H1 (cell line): ENCODE measurements around the gene ARHGAP10. TPM values are rescaled to one million over a fixed set of nuclear protein-coding genes. Genes with fewer than 3 reads are reported as not detected.

Experiments used
- CTCF ChIA-PET: fragments of 300-600 bp; sonication (Branson Sonifier 250); formaldehyde crosslinking; loops from one replicate; lab custom pipeline; 2021; ENCODE audit not compliant: partially characterized antibody; lab: Charles Lee
- POLR2A ChIA-PET: fragments of 300-600 bp; sonication (Branson Sonifier 250); formaldehyde crosslinking; loops from one replicate; lab custom pipeline; 2021; ENCODE audit warnings: inconsistent platforms; ENCODE audit not compliant: partially characterized antibody; lab: Charles Lee
- DNase-seq, 2 experiments: peaks; one replicate each; pipeline versions ENCODE4 v3.0.0 to v3.0.0-alpha.2; 2010 to 2022; ENCODE audit warnings: low spot score in 2 of 2, low read depth in 1 of 2, mixed read lengths in 1 of 2
- FAIRE-seq: peaks from 2 replicates; lab custom pipeline; 2011; peaks lifted over from hg19 to GRCh38; lab: Jason Lieb, UNC
- H2AFZ ChIP-seq: 2 replicates; pipeline ENCODE4 v1.8.1; 2012; ENCODE audit warnings: low read length, inconsistent platforms
- H2AK5ac ChIP-seq: 2 replicates; pipeline ENCODE4 v1.6.1; 2013; ENCODE audit warnings: low read depth, low read length
- H2BK120ac ChIP-seq: replicated peaks from 2 replicates; pipeline ENCODE3; 2013; ENCODE audit warnings: low read depth, low read length, inconsistent platforms
- H2BK12ac ChIP-seq: 2 replicates; pipeline ENCODE4 v1.6.1; 2013; ENCODE audit warnings: low read depth, low read length
- H2BK15ac ChIP-seq: 2 replicates; pipeline ENCODE4 v1.6.1; 2013; ENCODE audit warnings: low read length
- H2BK20ac ChIP-seq: 2 replicates; pipeline ENCODE4 v1.6.1; 2013; ENCODE audit warnings: low read length
- H2BK5ac ChIP-seq: 2 replicates; pipeline ENCODE4 v1.6.1; 2013; ENCODE audit warnings: low read depth, low read length
- H3K14ac ChIP-seq: 2 replicates; pipeline ENCODE4 v1.6.1; 2013; ENCODE audit warnings: inconsistent platforms; ENCODE audit not compliant: insufficient read length
- H3K18ac ChIP-seq: 2 replicates; pipeline ENCODE4 v1.6.1; 2013; ENCODE audit warnings: low read length; ENCODE audit errors: extremely low read depth
- H3K23ac ChIP-seq: 2 replicates; pipeline ENCODE4 v1.6.1; 2013; ENCODE audit warnings: inconsistent platforms; ENCODE audit not compliant: insufficient read length
- H3K23me2 ChIP-seq: 2 replicates; pipeline ENCODE4 v1.6.1; 2013; ENCODE audit warnings: low read depth, low read length
- H3K27ac ChIP-seq: 2 replicates; pipeline ENCODE4 v1.6.1; 2011; ENCODE audit warnings: low read depth, low read length, inconsistent platforms
- H3K27me3 ChIP-seq, 4 experiments: replicated peaks in 1 of 4; 1 replicate in 1 of 4; 2 replicates in 3 of 4; pipeline versions ENCODE4 v1.6.1 to v1.8.1; 2011 to 2013; ENCODE audit warnings: low read length in 3 of 4, mild to moderate bottlenecking in 3 of 4, inconsistent platforms in 2 of 4, mixed read lengths in 2 of 4, moderate library complexity in 1 of 4; ENCODE audit not compliant: control insufficient read depth in 3 of 4, insufficient read depth in 3 of 4; ENCODE audit errors: extremely low read depth in 1 of 4
- H3K36me3 ChIP-seq, 4 experiments: 2 replicates each; pipeline versions ENCODE4 v1.6.1 to v1.8.1; 2011 to 2013; ENCODE audit warnings: mild to moderate bottlenecking in 4 of 4, low read length in 3 of 4, moderate library complexity in 2 of 4, control low read depth in 1 of 4, inconsistent platforms in 1 of 4; ENCODE audit not compliant: insufficient read depth in 4 of 4, control insufficient read depth in 2 of 4
- H3K4ac ChIP-seq: replicated peaks from 2 replicates; pipeline ENCODE3; 2013; ENCODE audit warnings: low read length, low read depth, mixed read lengths, inconsistent platforms; ENCODE audit not compliant: insufficient read length
- H3K4me1 ChIP-seq, 4 experiments: replicated peaks in 1 of 4; 1 replicate in 1 of 4; 2 replicates in 3 of 4; pipeline versions ENCODE4 v1.6.1 to v1.8.1; 2011 to 2013; ENCODE audit warnings: low read length in 3 of 4, inconsistent platforms in 2 of 4, mixed read lengths in 1 of 4; ENCODE audit not compliant: insufficient read depth in 4 of 4, control insufficient read depth in 3 of 4
- H3K4me2 ChIP-seq, 2 experiments: 2 replicates each; pipeline versions ENCODE4 v1.6.1 to v1.8.1; 2011 to 2013; ENCODE audit warnings: low read depth in 2 of 2, low read length in 2 of 2, control low read depth in 1 of 2, inconsistent platforms in 1 of 2, mild to moderate bottlenecking in 1 of 2; ENCODE audit not compliant: insufficient read depth in 1 of 2
- H3K4me3 ChIP-seq, 4 experiments: fragments of 200-600, 300-600 bp in 1 of 4; sonication (generic), shearing (Covaris generic), sonication (Bioruptor Twin) in 1 of 4; 2 replicates each; pipeline versions ENCODE4 v1.5.1 to v1.8.1; 2011 to 2016; ENCODE audit warnings: low read length in 4 of 4, low read depth in 3 of 4, control low read depth in 2 of 4, inconsistent platforms in 2 of 4, mild to moderate bottlenecking in 2 of 4, mixed read lengths in 1 of 4, moderate library complexity in 1 of 4; ENCODE audit not compliant: insufficient read depth in 2 of 4; ENCODE audit errors: extremely low read depth in 1 of 4
- H3K56ac ChIP-seq: replicated peaks from 2 replicates; pipeline ENCODE3; 2013; ENCODE audit warnings: low read depth, mild to moderate bottlenecking, mixed read lengths, low read length, inconsistent platforms; ENCODE audit not compliant: insufficient read length
- H3K79me1 ChIP-seq: 2 replicates; pipeline ENCODE4 v1.6.1; 2013; ENCODE audit warnings: low read depth, low read length, control low read depth
- H3K79me2 ChIP-seq, 2 experiments: 2 replicates each; pipeline versions ENCODE4 v1.6.1 to v1.8.1; 2012 to 2013; ENCODE audit warnings: low read length in 2 of 2, mild to moderate bottlenecking in 2 of 2, inconsistent platforms in 1 of 2; ENCODE audit not compliant: insufficient read depth in 2 of 2, control insufficient read depth in 1 of 2
- H3K9ac ChIP-seq, 4 experiments: replicated peaks in 1 of 4; 1 replicate in 1 of 4; 2 replicates in 3 of 4; pipeline versions ENCODE4 v1.6.1 to v1.8.1; 2011 to 2013; ENCODE audit warnings: low read depth in 3 of 4, low read length in 3 of 4, control low read depth in 2 of 4, mild to moderate bottlenecking in 2 of 4, moderate library complexity in 2 of 4, inconsistent platforms in 1 of 4; ENCODE audit errors: extremely low read depth in 1 of 4
- H3K9me3 ChIP-seq, 2 experiments: 2 replicates each; pipeline versions ENCODE4 v1.6.1 to v1.8.1; 2012 to 2013; ENCODE audit warnings: mild to moderate bottlenecking in 2 of 2, moderate library complexity in 2 of 2, control low read depth in 1 of 2, inconsistent platforms in 1 of 2, low read depth in 1 of 2, low read length in 1 of 2, mixed read lengths in 1 of 2; ENCODE audit not compliant: insufficient read depth in 2 of 2
- H4K20me1 ChIP-seq, 2 experiments: replicated peaks in 1 of 2; 2 replicates each; pipeline versions ENCODE3 to v1.8.1; 2011 to 2013; ENCODE audit warnings: inconsistent platforms in 2 of 2, low read length in 2 of 2, mild to moderate bottlenecking in 1 of 2; ENCODE audit not compliant: insufficient read depth in 2 of 2, control insufficient read depth in 1 of 2
- H4K5ac ChIP-seq: 2 replicates; pipeline ENCODE4 v1.6.1; 2013; ENCODE audit warnings: low read length, low read depth, mixed read lengths, inconsistent platforms; ENCODE audit not compliant: insufficient read length
- H4K8ac ChIP-seq: 2 replicates; pipeline ENCODE4 v1.8.0; 2013; ENCODE audit warnings: mild to moderate bottlenecking, moderate library complexity, low read length, inconsistent platforms; ENCODE audit not compliant: insufficient read depth; ENCODE audit errors: extremely low read depth
- H4K91ac ChIP-seq: replicated peaks from 2 replicates; pipeline ENCODE3; 2013; ENCODE audit warnings: low read length, mixed read lengths, inconsistent platforms; ENCODE audit not compliant: insufficient read length
- ATF3 ChIP-seq: IDR thresholded peaks from 2 replicates; pipeline ENCODE4 v1.6.1; 2011; ENCODE audit warnings: low read depth, mild to moderate bottlenecking, low read length; ENCODE audit not compliant: insufficient read depth
- CBX8 ChIP-seq: fragments of 300-800, 300-1000 bp; sonication (generic); IDR thresholded peaks from 2 replicates; pipeline ENCODE4 v1.7.1; 2016; ENCODE audit warnings: low read depth, low read length, borderline replicate concordance
- CHD1 ChIP-seq: IDR thresholded peaks from 2 replicates; pipeline ENCODE4 v1.6.1; 2012; ENCODE audit warnings: low read depth, low read length, improper control_type of control experiment
- E2F6 ChIP-seq: IDR thresholded peaks from 2 replicates; pipeline ENCODE4 v1.6.1; 2012; ENCODE audit warnings: inconsistent platforms
- FOSL1 ChIP-seq: IDR thresholded peaks from 2 replicates; pipeline ENCODE4 v1.6.1; 2011; ENCODE audit warnings: mild to moderate bottlenecking, low read depth, low read length, moderate library complexity; ENCODE audit not compliant: insufficient read depth
- HDAC6 ChIP-seq: IDR thresholded peaks from one replicate; pipeline ENCODE4 v1.7.1; 2012; ENCODE audit warnings: low read depth, mild to moderate bottlenecking, inconsistent platforms, low read length, moderate library complexity
- KDM1A ChIP-seq: fragments of 200-600, 300-600 bp; sonication (generic); IDR thresholded peaks from 2 replicates; pipeline ENCODE4 v1.7.1; 2016; ENCODE audit warnings: mild to moderate bottlenecking, low read length, borderline replicate concordance
- PHF8 ChIP-seq: fragments of 200-600 bp; sonication (generic); conservative IDR thresholded peaks from 2 replicates; pipeline ENCODE4 v1.7.1; 2012; ENCODE audit warnings: low read depth, mild to moderate bottlenecking, inconsistent platforms, low read length, moderate library complexity
- POLR2A ChIP-seq, 2 experiments: IDR thresholded peaks; 1 replicate in 1 of 2; 2 replicates in 1 of 2; pipeline ENCODE4 v1.6.1; 2011; ENCODE audit warnings: low read depth in 2 of 2, low read length in 2 of 2, mild to moderate bottlenecking in 2 of 2; ENCODE audit errors: control extremely low read depth in 1 of 2
- POLR2AphosphoS5 ChIP-seq: IDR thresholded peaks from 2 replicates; pipeline ENCODE4 v1.6.1; 2011; ENCODE audit warnings: low read depth, low read length
- SAP30 ChIP-seq: fragments of 300-600 bp; sonication (generic); IDR thresholded peaks from 2 replicates; pipeline ENCODE4 v1.7.1; 2012; ENCODE audit warnings: low read length, moderate library complexity, mild to moderate bottlenecking, inconsistent platforms; ENCODE audit not compliant: insufficient read depth, insufficient replicate concordance
- SP2 ChIP-seq: IDR thresholded peaks from 2 replicates; pipeline ENCODE4 v1.6.1; 2012; ENCODE audit warnings: mild to moderate bottlenecking, low read length, inconsistent platforms
- SP4 ChIP-seq: IDR thresholded peaks from 2 replicates; pipeline ENCODE4 v1.6.1; 2012; ENCODE audit warnings: low read length, inconsistent platforms
- TAF7 ChIP-seq: optimal IDR thresholded peaks from 2 replicates; pipeline ENCODE3; 2011; ENCODE audit warnings: low read depth, mild to moderate bottlenecking, inconsistent platforms, low read length, moderate library complexity, borderline replicate concordance
- TCF12 ChIP-seq: IDR thresholded peaks from 2 replicates; pipeline ENCODE4 v1.6.1; 2011; ENCODE audit warnings: low read depth, mild to moderate bottlenecking, low read length
- WGBS, 2 experiments: shearing (Covaris generic) in 1 of 2; methylation state at CpG; one replicate each; pipeline versions ENCODE4 v1.1.6 to v1.1.7; 2013 to 2015; ENCODE audit warnings: low lambda C conversion rate in 2 of 2, mixed read lengths in 2 of 2, inconsistent platforms in 1 of 2, low coverage in 1 of 2, missing lambda C conversion rate in 1 of 2; ENCODE audit not compliant: insufficient replicate concordance in 2 of 2, insufficient coverage in 1 of 2, insufficient read length in 1 of 2; ENCODE audit errors: extremely low coverage in 1 of 2, missing lambda C conversion rate in 1 of 2; 5-methylcytosine and 5-hydroxymethylcytosine counted together
- polyA plus RNA-seq, 7 experiments: library from polyadenylated mRNA; depleted of rRNA in 3 of 7; stranded (reverse) in 5 of 7; unstranded in 2 of 7; fragments of >200 nt in 5 of 7; fragments of 200-250 nt in 2 of 7; gene quantifications; 1 replicate in 5 of 7; 2 replicates in 1 of 7; 4 replicates in 1 of 7; pipeline versions ENCODE4 v1.2.1 to v1.2.3, GENCODE V29; 2011 to 2013; ENCODE audit warnings: missing spikeins in 2 of 7, mixed read lengths in 2 of 7
- total RNA-seq: library from RNA; stranded (reverse); fragmentation: NEBNext Ultra II Directional; extraction: Animal tissue kit (Norgen Biotek cat#: 25700); gene quantifications from 2 replicates; pipeline ENCODE4 v1.2.1, GENCODE V29; 2021

The ARHGAP10 gene
- total and polyA plus RNA-seq, 2 of the 8 experiments (the other 6 are each of a cell fraction or from before 2014, with no cell fraction given), result 3.7 to 6.1 TPM

- Histone ChIP-seq H2BK120ac (no peak overlapping the region), H2AK5ac (no peak overlapping the region), H4K5ac (no peak overlapping the region), H4K91ac (no peak overlapping the region), H2BK12ac (no peak overlapping the region), H3K56ac (no peak overlapping the region), H2BK5ac (no peak overlapping the region), H2AFZ (no peak overlapping the region), H4K20me1 (no peaks in the 10 kb centered on the region), H3K79me1 (no peaks in the 10 kb centered on the region), H3K18ac (no peak overlapping the region), H2BK20ac (no peak overlapping the region), H3K23me2 (no peaks in the 10 kb centered on the region), H4K8ac (no peak overlapping the region), H3K36me3 (no peaks in the 10 kb centered on the region), H2BK15ac (no peak overlapping the region), H3K23ac (no peak overlapping the region), H3K9me3 (no peaks in the 10 kb centered on the region), H3K4me1 (no peaks in the 10 kb centered on the region; a peak in 1 of 7 replicates), H3K14ac (no peak overlapping the region), H3K27me3 (no peaks in the 10 kb centered on the region), H3K4ac (no peak overlapping the region), H3K27ac (no peak overlapping the region), H3K4me2 (no peak overlapping the region), H3K79me2 (no peaks in the 10 kb centered on the region), H3K4me3 (no peak overlapping the region), H3K9ac (no peak overlapping the region)
- ChIA-PET POLR2A (no interaction called here), CTCF (no interaction called here)
- WGBS, 2 experiments, result 92% methylated on average over 2 of the region's 2 CpGs; no CpG with 5 or more reads in 1 of the 2 experiments
- FAIRE-seq (no peak), DNase-seq (no peak)
- TF ChIP-seq POLR2A (IDR thresholded peaks at IDR 0.05; ENCODE audit: control extremely low read depth in 1 of 2, low read depth in 2 of 2, low read length in 2 of 2), result no peak
- TF ChIP-seq POLR2AphosphoS5, result no peak
- no peak for TF ChIP-seq SP2
- no peak for TF ChIP-seq PHF8
- no peak for TF ChIP-seq CHD1
- no peak for TF ChIP-seq HDAC6
- no peak for TF ChIP-seq TCF12
- no peak for TF ChIP-seq FOSL1
- TF ChIP-seq SAP30, result no peak
- TF ChIP-seq SP4, result no peak
- no peak for TF ChIP-seq E2F6
- no peak for TF ChIP-seq TAF7
- no peak for TF ChIP-seq CBX8
- no peak for TF ChIP-seq ATF3
- no peak for TF ChIP-seq KDM1A
These were observed 121.8 kb downstream of the ARHGAP10 start for GRCh38 chr4:147853706-147854105.
